ENCODE measurements around the gene POFUT2. TPM values are rescaled to one million over a fixed set of nuclear protein-coding genes. Genes with fewer than 3 reads are reported as not detected.

The POFUT2 gene
- total RNA-seq, 4 donors from 2014 or later = 6.2 to 49.7 (median 24.6) TPM

DNA sequence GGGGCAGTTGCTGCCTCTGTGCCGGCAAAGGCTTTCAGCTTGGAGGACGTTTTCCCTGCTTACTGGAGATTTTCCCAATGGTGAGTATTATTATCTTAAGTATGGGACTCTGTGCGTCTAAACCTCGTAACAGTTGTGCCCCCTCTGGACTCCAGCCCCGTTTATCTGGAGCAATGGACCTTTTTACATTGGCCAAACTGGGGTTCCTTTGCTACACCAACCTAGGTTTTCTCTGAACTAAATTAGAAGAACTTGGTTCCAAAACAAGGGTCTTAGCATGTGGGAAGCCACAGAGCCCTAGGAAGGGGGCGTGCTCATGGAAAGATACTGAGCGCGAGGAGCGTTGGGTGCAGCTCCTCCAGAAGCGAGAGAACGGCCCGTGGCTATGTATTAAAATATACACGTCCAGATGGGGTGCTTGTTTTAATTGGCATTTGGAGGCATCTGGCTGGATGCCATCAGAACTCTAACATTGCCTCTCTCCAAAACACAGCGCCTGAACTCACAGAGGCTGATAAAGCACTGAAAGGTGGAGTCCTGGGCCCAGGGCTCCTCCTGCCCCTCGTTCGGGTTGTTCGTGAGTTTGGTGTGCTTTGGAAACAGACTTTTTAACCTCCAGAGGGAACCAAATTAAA lies 28.4 kb downstream of the POFUT2 start:
- H3K36me3 ChIP-seq = no peaks in the 10 kb centered on the region
- no peak overlapping the region for H3K27ac ChIP-seq
- H3K9me3 ChIP-seq = no peaks in the 10 kb centered on the region
- no peak for TF ChIP-seq CTCF (IDR thresholded peaks at IDR 0.05)
- no peak for TF ChIP-seq POLR2A (IDR thresholded peaks at IDR 0.05)
- no peak for DNase-seq
- no peak overlapping the region for H3K4me3 ChIP-seq
- H3K27me3 ChIP-seq = peaks cover 0 to 2% of the 10 kb centered on the region in 2 donors
- intact Hi-C loops (cut with DNase I; ENCODE audit: low total_unique reads) = no loop called here
- H3K4me1 ChIP-seq = no peaks in the 10 kb centered on the region

DNA sequence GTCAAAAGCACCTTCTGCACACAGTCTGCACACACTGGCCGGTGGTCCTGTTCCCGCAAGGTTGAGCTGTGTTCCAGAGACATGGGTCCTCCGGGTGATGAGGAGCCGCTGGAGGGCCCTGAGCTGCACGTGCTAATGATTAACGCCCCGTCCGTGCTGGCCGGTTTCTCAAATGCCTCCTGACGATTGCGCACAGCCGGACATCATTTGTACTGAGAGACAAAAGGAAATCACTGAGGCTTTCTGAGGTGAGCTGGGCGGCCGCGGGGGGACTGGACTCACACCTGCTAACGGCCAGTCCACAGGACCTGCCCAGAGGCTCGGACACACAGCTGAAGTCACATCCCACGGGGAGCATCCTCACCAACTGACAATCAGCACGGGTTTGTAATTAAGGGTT lies 29.2 kb downstream of the POFUT2 start:
- Histone ChIP-seq H3K4me3 (no peak overlapping the region), H3K36me3 (no peaks in the 10 kb centered on the region), H3K27me3 (peaks cover 0 to 2% of the 10 kb centered on the region in 2 donors), H3K4me1 (no peaks in the 10 kb centered on the region), H3K9me3 (no peaks in the 10 kb centered on the region), H3K27ac (no peak overlapping the region)
- DNase-seq = no peak
- intact Hi-C loops (cut with DNase I; ENCODE audit: low total_unique reads) = no loop called here
- TF ChIP-seq CTCF (IDR thresholded peaks at IDR 0.05) = no peak
- no peak for TF ChIP-seq POLR2A (IDR thresholded peaks at IDR 0.05)

DNA sequence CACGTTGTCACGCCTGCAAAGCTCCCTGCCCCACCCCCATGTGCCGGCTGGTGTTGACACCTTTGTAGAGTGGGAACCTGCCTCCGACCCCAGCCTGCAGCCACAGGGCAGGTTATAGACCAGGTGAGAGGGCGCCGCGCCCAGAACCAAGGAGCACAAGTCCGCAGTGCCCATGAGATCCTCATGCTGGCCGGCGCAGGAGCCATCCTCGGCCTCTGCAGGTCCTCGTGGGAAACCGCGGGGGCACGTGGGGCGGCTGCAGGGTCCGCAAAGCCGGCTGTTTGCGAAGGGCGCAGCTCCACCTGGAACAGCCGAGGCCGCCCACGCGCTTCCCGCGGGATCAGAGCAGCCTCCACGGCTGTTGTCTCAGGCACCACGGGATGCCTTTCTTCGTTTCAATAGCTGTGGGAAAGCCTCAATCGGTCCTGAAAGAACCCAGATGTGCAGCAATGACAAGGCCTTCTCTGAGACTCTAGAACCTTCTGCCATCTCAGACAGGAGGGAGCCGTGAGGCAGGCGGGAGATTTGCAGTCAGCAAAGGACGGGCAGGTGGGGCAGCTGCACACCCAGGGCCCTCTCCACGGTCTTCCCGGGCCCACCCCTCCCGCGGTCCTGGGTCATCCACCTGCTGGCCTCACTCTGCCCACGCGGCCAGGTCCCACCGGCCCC lies 29.9 kb downstream of the POFUT2 start:
- intact Hi-C loops (cut with DNase I; ENCODE audit: low total_unique reads) = no loop called here

GRCh38 chr21:45256912-45257672 lies 30.6 kb downstream of the POFUT2 start:
- Histone ChIP-seq H3K4me1 (no peaks in the 10 kb centered on the region), H3K27me3 (peaks cover 0 to 2% of the 10 kb centered on the region in 2 donors), H3K36me3 (no peaks in the 10 kb centered on the region), H3K4me3 (no peak overlapping the region), H3K27ac (no peak overlapping the region), H3K9me3 (no peaks in the 10 kb centered on the region)
- no peak for TF ChIP-seq CTCF (IDR thresholded peaks at IDR 0.05)
- no peak for TF ChIP-seq POLR2A (IDR thresholded peaks at IDR 0.05)
- intact Hi-C loops (cut with DNase I; ENCODE audit: low total_unique reads) = no loop called here
- no peak for DNase-seq

More for the DNA sequence above, 29.9 kb downstream of the POFUT2 start:
- Histone ChIP-seq H3K27ac (no peak overlapping the region), H3K27me3 (peaks cover 0 to 2% of the 10 kb centered on the region in 2 donors), H3K4me3 (no peak overlapping the region), H3K4me1 (no peaks in the 10 kb centered on the region), H3K36me3 (no peaks in the 10 kb centered on the region), H3K9me3 (no peaks in the 10 kb centered on the region)
- no peak for DNase-seq
- TF ChIP-seq CTCF (IDR thresholded peaks at IDR 0.05) (no peak), POLR2A (IDR thresholded peaks at IDR 0.05) (no peak)
